IMR-90 (cell line): Measurements from ENCODE around the gene SLIT3. TPM values are rescaled to one million over a fixed set of nuclear protein-coding genes. Genes with fewer than 3 reads are reported as not detected.

Source experiments
- ATAC-seq: fragments of 200-7000 bp; cut with Tn5 transposase; 2 replicates; pipeline ENCODE4 v1.9.1; 2020; ENCODE audit warnings: low read depth, mild to moderate bottlenecking, moderate library complexity
- BruUV-seq: library from RNA; stranded (reverse); fragments of 400-500 nt; replicated peaks from 2 replicates; lab custom pipeline; 2021; lab: Mats Ljungman, UMichigan
- CTCF ChIA-PET: fragments of 300-600 bp; formaldehyde crosslinking; extraction: SDS; loops from one replicate; lab custom pipeline; 2021; ENCODE audit warnings: antibody characterized with exemption; lab: Yijun Ruan, JAX
- POLR2A ChIA-PET: fragments of 300-600 bp; sonication (Branson Sonifier 250); formaldehyde crosslinking; loops from one replicate; lab custom pipeline; 2022; ENCODE audit warnings: antibody characterized with exemption; ENCODE audit not compliant: unreplicated experiment; lab: Charles Lee
- DNase-seq: peaks from one replicate; pipeline ENCODE4 v3.0.0; 2013
- H2AFZ ChIP-seq: replicated peaks from 2 replicates; pipeline ENCODE3; 2013; ENCODE audit warnings: low read length, mild to moderate bottlenecking; ENCODE audit not compliant: poor library complexity
- H2AK5ac ChIP-seq: 2 replicates; pipeline ENCODE4 v1.6.1; 2013; ENCODE audit warnings: low read depth, low read length, inconsistent platforms
- H2AK9ac ChIP-seq: replicated peaks from 2 replicates; pipeline ENCODE3; 2013; ENCODE audit warnings: mild to moderate bottlenecking, low read depth, low read length, moderate library complexity; ENCODE audit not compliant: poor library complexity
- H2BK120ac ChIP-seq: 2 replicates; pipeline ENCODE4 v1.6.1; 2013; ENCODE audit warnings: low read depth, low read length, inconsistent platforms
- H2BK15ac ChIP-seq: 3 replicates; pipeline ENCODE4 v1.6.1; 2013; ENCODE audit warnings: low read depth, low read length, inconsistent platforms
- H2BK20ac ChIP-seq: 2 replicates; pipeline ENCODE4 v1.6.1; 2013; ENCODE audit warnings: low read depth, mild to moderate bottlenecking, inconsistent platforms, low read length, moderate library complexity
- H2BK5ac ChIP-seq: 2 replicates; pipeline ENCODE4 v1.6.1; 2013; ENCODE audit warnings: mild to moderate bottlenecking, low read depth, low read length, inconsistent platforms; ENCODE audit not compliant: poor library complexity, severe bottlenecking
- H3K14ac ChIP-seq: replicated peaks from 2 replicates; pipeline ENCODE4 v1.6.1; 2013; ENCODE audit warnings: low read depth, low read length, inconsistent platforms
- H3K18ac ChIP-seq: 2 replicates; pipeline ENCODE4 v1.6.1; 2013; ENCODE audit warnings: low read depth, low read length, control low read depth
- H3K23ac ChIP-seq: 2 replicates; pipeline ENCODE4 v1.6.1; 2013; ENCODE audit warnings: low read depth, low read length, inconsistent platforms
- H3K27ac ChIP-seq: 2 replicates; pipeline ENCODE4 v1.5.1; 2013; ENCODE audit warnings: mild to moderate bottlenecking, control low read depth, low read length; ENCODE audit not compliant: insufficient read depth
- H3K27me3 ChIP-seq: 2 replicates; pipeline ENCODE4 v1.6.1; 2013; ENCODE audit warnings: low read length; ENCODE audit not compliant: control insufficient read depth, insufficient read depth
- H3K36me3 ChIP-seq: 2 replicates; pipeline ENCODE4 v1.6.1; 2013; ENCODE audit warnings: low read length, mixed read lengths; ENCODE audit not compliant: control insufficient read depth, insufficient read depth
- H3K4ac ChIP-seq: 2 replicates; pipeline ENCODE4 v1.6.1; 2013; ENCODE audit warnings: low read depth, low read length, inconsistent platforms
- H3K4me1 ChIP-seq: 2 replicates; pipeline ENCODE4 v1.6.1; 2013; ENCODE audit warnings: low read length, mixed read lengths; ENCODE audit not compliant: control insufficient read depth, insufficient read depth
- H3K4me2 ChIP-seq: 2 replicates; pipeline ENCODE4 v1.6.1; 2013; ENCODE audit warnings: low read depth, mild to moderate bottlenecking, control low read depth, low read length, moderate library complexity
- H3K4me3 ChIP-seq: 2 replicates; pipeline ENCODE4 v1.5.1; 2013; ENCODE audit warnings: low read depth, mild to moderate bottlenecking, control low read depth, low read length, moderate library complexity; ENCODE audit not compliant: insufficient read depth
- H3K56ac ChIP-seq: 2 replicates; pipeline ENCODE4 v1.6.1; 2013; ENCODE audit warnings: low read length, inconsistent platforms; ENCODE audit not compliant: insufficient read depth; ENCODE audit errors: extremely low read depth
- H3K79me1 ChIP-seq, 2 experiments: 2 replicates each; pipeline ENCODE4 v1.6.1; 2013; ENCODE audit warnings: low read length in 2 of 2, inconsistent platforms in 1 of 2, low read depth in 1 of 2
- H3K9ac ChIP-seq: 2 replicates; pipeline ENCODE4 v1.6.1; 2013; ENCODE audit warnings: low read depth, low read length, control low read depth
- H3K9me1 ChIP-seq: 2 replicates; pipeline ENCODE4 v1.6.1; 2013; ENCODE audit warnings: low read length, inconsistent platforms; ENCODE audit not compliant: insufficient read depth
- H3K9me3 ChIP-seq: 2 replicates; pipeline ENCODE4 v1.6.1; 2013; ENCODE audit warnings: low read length; ENCODE audit not compliant: control insufficient read depth, insufficient read depth
- H4K20me1 ChIP-seq: 2 replicates; pipeline ENCODE4 v1.6.1; 2013; ENCODE audit warnings: low read length, inconsistent platforms; ENCODE audit not compliant: insufficient read depth
- H4K5ac ChIP-seq: 2 replicates; pipeline ENCODE4 v1.6.1; 2013; ENCODE audit warnings: mild to moderate bottlenecking, low read depth, low read length, control low read depth
- H4K8ac ChIP-seq, 2 experiments: 2 replicates each; pipeline ENCODE4 v1.6.1; 2013; ENCODE audit warnings: low read depth in 2 of 2, low read length in 2 of 2, control low read depth in 1 of 2, inconsistent platforms in 1 of 2
- H4K91ac ChIP-seq: 2 replicates; pipeline ENCODE4 v1.6.1; 2013; ENCODE audit warnings: low read depth, low read length, inconsistent platforms; ENCODE audit not compliant: insufficient read depth
- BHLHE40 ChIP-seq: fragments of 150-350 bp; IDR thresholded peaks from 2 replicates; pipeline ENCODE4 v1.6.1; 2016; ENCODE audit warnings: mild to moderate bottlenecking, low read depth, low read length
- CEBPB ChIP-seq: IDR thresholded peaks from 2 replicates; pipeline ENCODE4 v1.6.1; 2012; ENCODE audit warnings: low read depth, low read length, improper control_type of control experiment
- CHD1 ChIP-seq: IDR thresholded peaks from 2 replicates; pipeline ENCODE4 v1.6.1; 2012; ENCODE audit warnings: low read depth, low read length, improper control_type of control experiment
- CTCF ChIP-seq: conservative IDR thresholded peaks from 2 replicates; pipeline ENCODE4 v1.5.1; 2012; ENCODE audit warnings: mild to moderate bottlenecking, low read depth, low read length, improper control_type of control experiment
- MXI1 ChIP-seq: IDR thresholded peaks from 2 replicates; pipeline ENCODE4 v1.6.1; 2012; ENCODE audit warnings: low read depth, mild to moderate bottlenecking, low read length, moderate library complexity, borderline replicate concordance
- RAD21 ChIP-seq: IDR thresholded peaks from 2 replicates; pipeline ENCODE4 v1.6.1; 2012; ENCODE audit warnings: low read length, improper control_type of control experiment
- RFX5 ChIP-seq: IDR thresholded peaks from 2 replicates; pipeline ENCODE4 v1.8.0; 2012; ENCODE audit warnings: low read depth, mild to moderate bottlenecking, low read length, moderate library complexity
- SMC3 ChIP-seq: fragments of 150-350 bp; IDR thresholded peaks from 2 replicates; pipeline ENCODE4 v1.6.1; 2016; ENCODE audit warnings: low read depth, mild to moderate bottlenecking, antibody characterized with exemption, low read length, moderate library complexity
- USF2 ChIP-seq: fragments of 150-350 bp; IDR thresholded peaks from 2 replicates; pipeline ENCODE4 v1.6.1; 2017; ENCODE audit warnings: mild to moderate bottlenecking, antibody characterized with exemption, low read length, low read depth
- WGBS, 2 experiments: methylation state at CpG; one replicate each; pipeline versions ENCODE4 v1.1.5 to v1.1.7; 2013; ENCODE audit warnings: missing lambda C conversion rate in 2 of 2; ENCODE audit not compliant: insufficient read length in 1 of 2; ENCODE audit errors: extremely low coverage in 2 of 2; 5-methylcytosine and 5-hydroxymethylcytosine counted together
- dilution Hi-C: fragments of 300-500 bp; cut with HindIII; formaldehyde crosslinking; loops from one replicate; pipeline ENCODE4 v1.14.3; 2018; ENCODE audit warnings: low sequenced_read_pairs; ENCODE audit not compliant: unreplicated experiment
- in situ Hi-C: fragments of 300-500 bp; cut with MboI; formaldehyde crosslinking; loops from 3 replicates; pipeline ENCODE4 v1.14.3; 2019; ENCODE audit warnings: low sequenced_read_pairs, inconsistent platforms, mixed read lengths
- intact Hi-C: fragments of 100-400 bp; cut with micrococcal nuclease; formaldehyde crosslinking; loops from 2 replicates; pipeline ENCODE4 v1.10.0; 2022
- polyA plus RNA-seq, 3 experiments: library from polyadenylated mRNA; depleted of rRNA; stranded (reverse); fragments of >200 nt; gene quantifications; 2 replicates each; pipeline ENCODE4 v1.2.3, GENCODE V29; 2012; ENCODE audit warnings: low replicate concordance in 1 of 3
- total RNA-seq: library from RNA; depleted of rRNA; stranded (reverse); fragments of >200 nt; gene quantifications from 2 replicates; pipeline ENCODE4 v1.2.3, GENCODE V29; 2012

SLIT3 gene
- total and polyA plus RNA-seq, 2 of the 4 experiments (the other 2 are of a cell fraction) = 0.18 to 0.50 TPM

- no peak overlapping the region for H3K18ac ChIP-seq
- H3K14ac ChIP-seq = no peak overlapping the region
- H3K23ac ChIP-seq = no peak overlapping the region
- no peaks in the 10 kb centered on the region for H3K9me3 ChIP-seq
- no peaks in the 10 kb centered on the region for H3K79me1 ChIP-seq
- ChIA-PET CTCF (interaction anchor here (0.9 kb wide), 1 partner anchor 95 kb away, joined by 3 read pairs; no protein-coding TSS in a partner anchor), POLR2A (no interaction called here)
- H3K9ac ChIP-seq = no peak overlapping the region
- no peaks in the 10 kb centered on the region for H4K20me1 ChIP-seq
- in situ Hi-C loops (no loop called here), dilution Hi-C loops (no loop called here), intact Hi-C loops (no loop called here)
- no peak overlapping the region for H3K4me3 ChIP-seq
- no peak overlapping the region for H2AFZ ChIP-seq
- no peak overlapping the region for H2AK9ac ChIP-seq
- no peak overlapping the region for H3K56ac ChIP-seq
- H3K36me3 ChIP-seq = no peaks in the 10 kb centered on the region
- no peak overlapping the region for H3K27ac ChIP-seq
- no TSS peak for BruUV-seq
- no peak overlapping the region for H2BK5ac ChIP-seq
- H2BK15ac ChIP-seq = no peak overlapping the region
- no peaks in the 10 kb centered on the region for H3K4me1 ChIP-seq
- H4K5ac ChIP-seq = no peak overlapping the region
- no peak overlapping the region for H3K4ac ChIP-seq
- H4K8ac ChIP-seq = no peak overlapping the region
- no peak overlapping the region for H2AK5ac ChIP-seq
- no peak overlapping the region for H4K91ac ChIP-seq
- no peak overlapping the region for H2BK20ac ChIP-seq
- ATAC-seq (no peak), DNase-seq (no peak)
- no peaks in the 10 kb centered on the region for H3K27me3 ChIP-seq
- no peak overlapping the region for H2BK120ac ChIP-seq
- H3K9me1 ChIP-seq = no peaks in the 10 kb centered on the region
- no CpG with 5 or more reads among the region's 5 CpGs for WGBS, 2 experiments
- H3K4me2 ChIP-seq = no peak overlapping the region
- TF ChIP-seq RFX5 = no peak
- no peak for TF ChIP-seq CHD1
- no peak for TF ChIP-seq CTCF
- TF ChIP-seq CEBPB = no peak
- TF ChIP-seq USF2 = no peak
- no peak for TF ChIP-seq RAD21
- TF ChIP-seq BHLHE40 = no peak
- no peak for TF ChIP-seq MXI1
- TF ChIP-seq SMC3 = no peak
Observed at GRCh38 chr5:168892618-168893186, 408.2 kb downstream of the SLIT3 start.
